NCI-H2227 (cell line): ENCODE measurements around the gene ATG101.
"Not testable (repeated sequence)": the region's sequence is repeated elsewhere in the genome, so short reads cannot be mapped to it uniquely, and the experiment has no call there.

Experiments used
- DNase-seq: peaks from one replicate; lab custom pipeline; 2025; ENCODE audit not compliant: unreplicated experiment; lab: John Stamatoyannopoulos, UW

ATG101 gene

DNA sequence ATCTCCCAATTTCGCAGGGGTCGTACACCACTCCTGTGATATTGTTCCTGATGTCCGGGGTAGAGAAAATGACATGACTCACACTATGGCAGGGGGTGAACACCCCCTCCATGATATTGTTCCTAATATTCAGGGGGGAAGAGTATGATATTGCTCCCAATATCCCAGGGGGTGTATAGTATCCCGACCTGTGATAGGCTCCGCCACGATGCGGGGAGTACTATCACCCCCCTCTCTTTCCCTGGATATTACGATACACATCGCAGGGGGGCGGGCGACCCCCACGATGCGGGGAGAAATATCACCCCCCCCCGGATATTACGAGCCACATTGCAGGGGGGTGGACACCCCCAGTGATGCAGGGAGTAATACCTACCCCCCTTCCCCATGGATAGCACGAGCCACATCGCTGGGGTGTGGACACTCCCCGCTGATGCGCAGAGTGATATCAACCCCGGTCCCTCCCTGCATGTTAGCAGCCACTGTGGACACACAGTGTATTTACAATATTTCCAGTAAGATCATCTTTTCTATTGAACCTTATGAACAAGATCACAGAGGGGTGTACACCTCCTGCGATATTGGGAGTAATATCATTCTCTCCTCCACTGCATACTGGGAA is 27.4 kb downstream of the ATG101 start:
- no peak for DNase-seq

DNA sequence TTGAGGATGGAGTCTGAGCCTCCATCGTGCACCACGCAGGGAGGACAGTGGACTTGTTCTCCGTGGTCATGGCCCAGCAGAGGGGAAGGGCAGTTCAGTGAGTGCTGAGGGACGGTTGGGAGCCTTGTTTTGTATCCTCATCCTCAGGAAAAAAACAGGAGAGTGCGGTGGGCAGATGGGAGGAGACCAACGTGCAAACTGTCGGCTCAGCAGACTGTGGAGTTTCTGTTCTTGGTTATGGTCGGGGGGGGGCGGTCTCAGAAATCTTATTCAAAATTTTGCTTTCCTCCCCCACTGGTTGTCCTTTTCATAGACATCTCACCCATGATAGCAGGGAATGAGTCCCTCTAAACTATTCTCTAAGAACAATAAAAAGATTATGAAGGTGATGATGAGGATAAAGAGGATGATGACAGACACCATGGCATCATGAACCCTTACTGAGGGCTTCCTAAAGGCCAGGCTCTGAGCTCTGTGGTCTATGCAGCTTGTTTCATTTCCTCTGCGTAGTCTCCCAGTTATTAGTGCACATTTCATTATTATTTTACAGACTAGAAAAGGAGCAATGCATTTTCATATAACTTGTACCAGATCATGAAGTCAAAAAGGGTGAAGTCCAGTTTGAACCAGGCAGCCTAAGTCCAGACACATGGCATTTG is 34.8 kb downstream of the ATG101 start:
- not testable (repeated sequence) for DNase-seq

DNA sequence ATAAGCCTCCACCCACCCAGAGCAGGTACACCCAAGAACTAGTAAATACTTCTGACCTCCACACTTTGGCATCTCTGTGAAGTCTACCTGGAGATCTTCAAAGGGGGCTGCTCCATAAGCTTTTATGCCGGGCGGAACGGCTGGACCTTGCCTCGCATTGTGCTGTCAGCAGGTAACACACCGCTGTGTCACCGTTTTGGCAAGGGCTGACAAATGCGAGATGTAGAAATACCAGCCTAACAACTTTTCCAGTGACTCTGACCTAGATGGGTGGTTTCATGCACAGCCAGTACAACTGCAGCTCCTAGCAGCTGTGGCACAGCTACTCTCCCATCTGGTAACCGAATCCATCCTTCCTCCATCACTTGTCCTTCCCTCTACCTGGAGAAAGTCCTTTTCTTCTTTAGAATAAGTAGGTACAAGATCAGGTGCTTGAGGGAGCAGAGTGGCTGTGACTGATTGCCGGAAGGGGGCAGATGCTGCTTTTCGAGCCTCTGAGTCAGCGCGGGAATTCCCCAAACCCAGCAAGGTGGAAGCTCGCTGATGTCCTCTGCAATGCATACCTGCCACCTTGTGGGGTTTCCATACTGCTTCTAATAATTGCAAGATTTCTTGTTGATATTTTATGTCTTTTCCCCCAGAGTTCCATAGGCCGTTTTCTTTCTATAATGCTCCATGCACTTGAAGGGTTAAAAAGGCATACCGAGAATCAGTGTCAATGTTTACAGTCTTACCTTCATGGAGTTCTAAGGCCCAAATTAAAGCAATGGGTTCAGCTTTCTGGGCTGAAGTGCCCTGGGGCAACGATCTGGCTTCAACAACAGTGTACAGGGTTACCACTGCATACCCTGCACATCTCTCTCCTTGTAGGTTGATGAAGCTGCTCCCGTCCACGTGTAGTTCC is 46.7 kb downstream of the ATG101 start:
- not testable (repeated sequence) for DNase-seq

DNA sequence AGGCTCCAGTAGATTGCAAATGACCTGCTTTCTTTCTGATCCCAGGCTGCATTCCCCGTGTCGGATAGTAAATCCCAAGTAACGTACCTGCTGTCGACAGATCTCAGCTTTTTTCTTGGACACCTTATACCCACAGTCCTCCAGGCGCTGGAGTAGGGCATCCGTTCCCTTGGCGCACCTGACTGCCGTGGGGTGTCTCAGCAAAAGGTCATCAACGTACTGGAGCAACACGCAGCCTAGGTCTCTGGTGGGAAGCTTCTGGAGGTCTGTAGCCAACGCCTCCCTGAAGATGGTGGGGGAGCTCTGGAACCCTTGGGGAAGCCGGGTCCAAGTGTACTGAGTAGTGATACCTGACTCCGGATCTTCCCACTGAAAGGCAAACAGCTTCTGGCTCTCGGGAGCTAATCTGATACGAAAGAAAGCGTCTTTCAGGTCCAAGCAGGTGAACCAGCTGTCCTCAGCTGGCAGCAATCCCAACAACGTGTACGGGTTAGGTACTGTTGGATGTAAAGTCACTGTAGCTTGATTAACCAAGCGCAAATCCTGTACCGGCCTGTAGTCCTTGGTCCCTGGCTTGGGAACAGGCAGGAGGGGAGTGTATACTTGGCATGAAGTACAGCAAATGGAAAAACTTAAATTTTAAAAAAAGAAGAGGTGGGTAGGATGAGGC is 48.2 kb downstream of the ATG101 start:
- DNase-seq: not testable (repeated sequence)

DNA sequence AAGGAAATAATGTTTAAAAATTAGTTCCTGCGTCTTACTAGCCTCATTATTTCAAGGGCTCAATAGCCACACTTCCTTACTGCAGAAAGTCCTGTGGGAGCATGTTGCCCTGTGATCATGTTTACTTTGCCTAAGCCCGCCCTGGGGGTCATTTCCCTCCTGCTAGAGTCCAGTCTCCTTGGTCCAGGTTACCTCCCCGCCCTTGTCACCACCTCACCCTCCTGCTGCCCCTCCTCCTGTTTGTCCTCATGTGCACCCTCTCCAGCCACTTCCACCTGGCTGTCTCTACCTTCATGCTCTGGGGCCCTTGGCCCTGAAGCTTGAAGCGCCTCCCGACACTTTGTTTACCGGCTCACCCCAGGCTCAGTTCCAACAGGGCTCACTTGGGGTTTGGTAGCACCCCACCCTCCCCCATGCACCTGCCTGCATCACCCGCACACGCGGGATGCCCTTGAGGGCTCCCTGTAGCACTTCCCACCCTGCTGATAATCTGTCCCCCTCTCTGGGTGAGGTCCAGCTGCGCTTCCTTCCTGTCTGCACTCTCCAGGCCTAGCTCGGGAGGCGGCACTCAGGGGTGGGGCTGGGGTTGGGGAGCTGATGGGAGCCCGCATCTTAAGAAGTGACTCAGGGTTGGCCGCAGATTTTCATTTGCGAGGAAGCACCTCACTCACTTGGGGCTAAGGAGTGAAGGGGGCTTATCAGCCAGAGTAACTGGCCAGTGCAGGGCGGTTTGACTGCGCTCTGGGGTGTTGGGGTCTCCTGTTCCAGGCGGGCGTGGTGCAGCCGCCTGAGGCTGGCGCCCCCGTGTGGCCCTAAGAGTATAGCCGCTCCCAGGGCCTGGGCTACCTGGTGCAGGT is 49.8 kb downstream of the ATG101 start:
- DNase-seq: no peak

DNA sequence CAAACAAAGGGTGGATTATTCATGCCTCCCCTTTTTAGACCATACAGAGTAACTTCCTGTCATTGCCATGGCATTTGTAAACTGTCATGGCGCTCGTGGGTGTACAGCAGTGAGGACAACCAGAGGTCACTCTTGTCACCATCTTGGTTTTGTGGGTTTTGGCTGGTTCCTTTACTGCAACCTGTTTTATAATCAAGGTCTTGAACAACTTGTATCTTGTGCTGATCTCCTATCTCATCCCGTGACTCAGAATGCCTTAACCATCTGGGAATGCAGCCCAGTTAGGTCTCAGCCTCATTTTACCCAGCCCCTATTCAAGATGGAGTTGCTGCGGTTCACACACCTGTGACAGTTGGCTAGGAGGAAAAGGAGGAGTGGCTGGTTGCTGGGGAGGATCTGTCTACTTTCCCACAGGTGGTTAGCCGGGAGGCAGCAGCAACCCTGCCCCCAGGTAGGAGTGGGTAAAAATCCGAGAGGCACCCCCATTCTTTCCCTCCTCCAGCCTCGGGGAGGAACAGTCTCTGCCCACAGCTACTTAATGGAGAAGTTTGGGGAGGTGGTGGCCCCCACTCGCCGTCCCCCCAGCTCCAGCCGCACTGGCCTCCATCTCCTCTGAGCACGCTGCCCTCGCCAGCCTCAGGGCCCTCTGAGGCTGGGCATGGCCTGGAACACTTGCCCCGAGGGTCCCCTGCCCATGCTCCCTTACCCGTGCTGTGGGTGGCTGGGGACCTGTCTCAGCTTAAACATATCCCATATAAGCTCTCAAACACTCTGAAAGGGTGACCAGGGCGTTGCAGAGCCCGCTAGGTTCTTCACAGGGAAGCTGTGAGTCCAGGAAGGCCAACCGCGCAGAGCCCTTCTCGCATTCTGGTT is 51.4 kb downstream of the ATG101 start:
- no peak for DNase-seq

DNA sequence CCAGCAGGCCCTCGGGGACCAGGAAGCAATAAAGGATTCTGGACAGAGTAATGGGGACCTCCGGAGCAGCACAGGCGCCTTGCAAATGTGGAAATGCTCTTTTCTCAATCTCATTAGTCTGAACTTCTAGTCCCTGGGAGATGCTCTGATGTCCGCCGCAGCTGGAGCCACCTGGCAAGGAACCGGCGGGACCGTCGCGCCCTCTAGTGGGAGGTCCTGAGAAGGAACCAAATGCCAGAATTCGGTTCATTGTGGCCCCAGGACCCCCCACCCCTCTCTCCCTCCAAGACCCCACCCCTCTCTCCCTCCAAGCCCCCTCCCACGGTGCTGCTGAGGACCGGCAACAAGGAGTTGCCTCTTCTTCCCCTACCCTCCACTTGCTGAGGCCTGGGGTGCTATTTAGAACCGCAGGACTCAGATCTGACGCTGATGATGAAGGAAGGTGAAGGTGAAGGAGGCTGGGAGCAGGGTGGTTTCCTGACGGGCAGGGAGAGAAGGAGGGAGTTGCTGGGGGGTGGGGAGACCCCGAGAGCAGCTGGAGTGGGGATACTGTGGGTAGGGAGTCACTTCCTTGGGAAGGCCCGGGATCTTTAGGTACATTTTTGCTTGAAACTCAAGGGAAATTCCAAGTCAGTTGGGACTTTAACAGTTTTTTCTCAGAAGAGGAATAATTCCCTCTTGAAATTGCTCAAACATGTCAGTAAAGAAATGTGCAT is 52.2 kb downstream of the ATG101 start:
- DNase-seq: peak; percentile 30

DNA sequence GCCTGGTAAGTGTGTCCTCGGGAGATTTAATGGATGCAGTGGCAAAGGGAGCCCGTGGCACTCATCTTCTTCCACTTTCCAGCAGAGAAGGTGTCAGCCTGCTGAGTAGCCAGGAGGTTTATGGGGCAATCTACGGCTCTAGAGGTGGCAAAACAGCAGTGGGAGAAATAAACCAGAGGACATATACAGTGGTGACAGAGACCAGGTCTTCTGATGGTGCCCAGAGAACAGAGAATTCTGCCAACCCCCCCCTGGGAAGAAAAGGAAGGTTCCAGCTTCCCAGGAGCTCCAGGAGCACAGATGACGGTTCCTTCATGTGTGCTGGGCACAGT is 52.7 kb downstream of the ATG101 start:
- no peak for DNase-seq

DNA sequence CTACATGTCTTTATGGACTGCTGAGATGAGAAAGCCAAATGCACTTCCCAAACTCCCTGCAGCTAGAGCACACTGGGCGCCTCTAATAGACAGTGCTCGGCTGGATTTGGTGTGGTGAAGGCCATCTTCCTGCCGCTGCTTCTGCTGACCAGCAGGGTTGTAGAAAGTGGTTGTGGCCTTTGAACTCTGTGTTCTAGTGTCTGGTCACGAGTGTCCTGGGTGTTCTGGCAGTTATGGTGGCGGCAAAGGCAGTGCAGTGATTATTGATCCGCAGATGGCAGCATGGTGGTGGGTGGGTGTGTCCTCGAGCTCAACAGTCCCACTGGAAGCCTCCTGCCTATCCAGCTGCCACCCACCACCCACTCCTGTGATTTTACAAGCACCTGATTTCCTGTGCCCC is 53.1 kb downstream of the ATG101 start:
- DNase-seq: no peak

DNA sequence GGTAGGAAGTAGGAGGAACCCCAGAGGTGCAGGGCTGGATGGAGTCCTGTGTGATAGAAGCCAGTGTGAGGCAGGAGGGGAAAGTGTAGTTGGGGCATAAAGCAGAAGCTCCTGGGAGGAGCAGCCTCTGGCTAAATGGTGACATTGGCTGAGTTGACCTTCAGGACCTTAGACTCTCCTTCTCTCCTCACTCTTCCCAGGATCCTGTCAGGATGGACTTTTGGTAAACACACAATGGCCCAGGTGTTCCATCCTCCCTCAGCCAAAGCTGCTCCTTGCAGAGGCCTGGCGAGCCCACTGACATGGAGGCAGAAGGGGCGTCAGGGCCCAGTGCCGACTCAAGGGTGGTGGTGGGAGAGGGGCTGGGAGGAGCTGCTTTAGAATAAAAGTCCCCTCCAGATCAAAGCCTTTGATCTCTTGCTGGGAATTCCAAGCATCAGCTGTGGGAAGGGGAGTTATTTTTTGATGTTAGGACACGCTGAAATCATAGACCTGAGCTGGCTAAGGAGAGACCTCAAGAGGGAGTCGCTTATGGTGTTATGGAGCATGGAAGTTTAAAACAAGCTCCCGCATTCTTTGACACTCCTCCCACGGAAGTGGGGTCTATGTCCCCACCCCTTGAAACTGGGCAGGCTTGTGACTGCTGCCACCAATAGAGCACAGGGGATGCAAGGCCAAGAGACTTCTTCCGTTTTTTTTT is 53.9 kb downstream of the ATG101 start:
- no peak for DNase-seq

DNA sequence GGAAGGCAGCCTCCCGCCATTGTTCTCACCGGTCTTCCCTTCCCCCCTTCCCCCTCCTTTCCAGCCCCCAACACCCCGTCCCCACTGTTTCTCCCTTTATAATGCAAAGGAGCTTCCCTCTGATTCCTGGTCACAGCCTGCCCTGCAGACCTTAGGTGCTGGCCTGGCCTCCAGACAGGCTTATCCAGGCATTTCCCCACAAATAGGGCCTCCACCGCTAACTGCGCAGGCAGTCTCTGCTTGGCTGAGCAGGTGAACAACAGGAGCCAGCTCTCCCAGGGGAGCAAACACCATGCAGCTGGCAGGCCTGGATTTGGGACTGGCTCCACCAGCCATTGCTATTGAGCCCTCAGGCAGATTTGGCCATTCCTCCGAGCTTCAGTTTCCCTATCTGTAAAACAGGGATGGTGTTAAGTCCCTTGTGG is 55.7 kb downstream of the ATG101 start:
- DNase-seq: no peak

DNA sequence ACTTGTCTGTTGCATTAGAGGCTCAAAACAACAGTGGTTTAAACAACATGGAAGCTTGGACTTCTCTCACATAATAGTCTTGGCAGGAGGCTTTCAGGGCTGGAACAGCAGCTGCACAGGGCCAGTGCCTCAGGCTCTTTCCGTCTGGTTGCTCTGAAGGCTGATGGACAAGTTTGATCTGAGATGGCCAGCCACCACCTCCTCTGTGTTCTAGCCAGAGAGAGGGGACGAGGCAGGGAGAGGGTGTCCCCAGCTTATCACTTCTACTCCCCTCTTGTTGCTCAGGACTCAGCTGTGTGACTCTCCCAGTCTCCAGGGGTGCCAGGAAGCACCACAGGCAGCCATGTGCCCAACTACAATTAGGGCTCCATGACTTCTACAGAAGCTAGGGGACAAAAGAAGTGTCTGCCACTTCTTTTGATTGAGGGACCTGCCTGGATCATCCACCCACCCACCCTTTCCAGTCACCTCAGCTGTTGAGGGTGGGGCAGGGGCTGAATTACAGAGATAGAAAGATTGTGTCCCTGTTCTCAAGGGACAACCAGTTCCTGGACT is 56.3 kb downstream of the ATG101 start:
- DNase-seq: no peak
